ENCODE data around the gene PDGFC. TPM values are rescaled to one million over a fixed set of nuclear protein-coding genes. Genes with fewer than 3 reads are reported as not detected.

PDGFC gene, protein sequence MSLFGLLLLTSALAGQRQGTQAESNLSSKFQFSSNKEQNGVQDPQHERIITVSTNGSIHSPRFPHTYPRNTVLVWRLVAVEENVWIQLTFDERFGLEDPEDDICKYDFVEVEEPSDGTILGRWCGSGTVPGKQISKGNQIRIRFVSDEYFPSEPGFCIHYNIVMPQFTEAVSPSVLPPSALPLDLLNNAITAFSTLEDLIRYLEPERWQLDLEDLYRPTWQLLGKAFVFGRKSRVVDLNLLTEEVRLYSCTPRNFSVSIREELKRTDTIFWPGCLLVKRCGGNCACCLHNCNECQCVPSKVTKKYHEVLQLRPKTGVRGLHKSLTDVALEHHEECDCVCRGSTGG
- polyA plus RNA-seq (ENCODE audit: insufficient read length in 12 of 12): 10 to 100 TPM in 11 of 12 donors, not detected in 1; 27.7 to 56.7 (median 36.2) TPM
- long read RNA-seq, donor 1, full-length matches to known transcripts: 7 of 14 reads
- long read RNA-seq, donor 1, partial matches to known transcripts: 7 of 14 reads
- long read RNA-seq, donor 1, other reads (novel, unspliced or antisense): 0 of 14 reads
- long read RNA-seq, donor 2, full-length matches to known transcripts: 4 of 4 reads
- long read RNA-seq, donor 2, partial matches to known transcripts: 0 of 4 reads
- long read RNA-seq, donor 2, other reads (novel, unspliced or antisense): 0 of 4 reads
- long read RNA-seq, donor 3, full-length matches to known transcripts: 4 of 4 reads
- long read RNA-seq, donor 3, partial matches to known transcripts: 0 of 4 reads
- long read RNA-seq, donor 3, other reads (novel, unspliced or antisense): 0 of 4 reads
- long read RNA-seq, donor 4, partial matches to known transcripts: 0 of 1 reads
- long read RNA-seq, donor 4, other reads (novel, unspliced or antisense): 0 of 1 reads
- long read RNA-seq, donor 5, full-length matches to known transcripts: 4 of 4 reads
- long read RNA-seq, donor 5, partial matches to known transcripts: 0 of 4 reads
- long read RNA-seq, donor 5, other reads (novel, unspliced or antisense): 0 of 4 reads
- long read RNA-seq, donor 6, full-length matches to known transcripts: 8 of 8 reads
- long read RNA-seq, donor 6, partial matches to known transcripts: 0 of 8 reads
- long read RNA-seq, donor 6, other reads (novel, unspliced or antisense): 0 of 8 reads
- long read RNA-seq, donor 7, full-length matches to known transcripts: 2 of 2 reads
- long read RNA-seq, donor 7, partial matches to known transcripts: 0 of 2 reads
- long read RNA-seq, donor 7, other reads (novel, unspliced or antisense): 0 of 2 reads
- long read RNA-seq, donor 8, full-length matches to known transcripts: 4 of 4 reads
- long read RNA-seq, donor 8, partial matches to known transcripts: 0 of 4 reads
- long read RNA-seq, donor 8, other reads (novel, unspliced or antisense): 0 of 4 reads
- long read RNA-seq, donor 9, full-length matches to known transcripts: 5 of 5 reads
- long read RNA-seq, donor 9, partial matches to known transcripts: 0 of 5 reads
- long read RNA-seq, donor 9, other reads (novel, unspliced or antisense): 0 of 5 reads
- long read RNA-seq, donor 10, full-length matches to known transcripts: 4 of 4 reads
- long read RNA-seq, donor 10, partial matches to known transcripts: 0 of 4 reads
- long read RNA-seq, donor 10, other reads (novel, unspliced or antisense): 0 of 4 reads
- long read RNA-seq, donor 11, full-length matches to known transcripts: 13 of 13 reads
- long read RNA-seq, donor 11, partial matches to known transcripts: 0 of 13 reads
- long read RNA-seq, donor 11, other reads (novel, unspliced or antisense): 0 of 13 reads

DNA sequence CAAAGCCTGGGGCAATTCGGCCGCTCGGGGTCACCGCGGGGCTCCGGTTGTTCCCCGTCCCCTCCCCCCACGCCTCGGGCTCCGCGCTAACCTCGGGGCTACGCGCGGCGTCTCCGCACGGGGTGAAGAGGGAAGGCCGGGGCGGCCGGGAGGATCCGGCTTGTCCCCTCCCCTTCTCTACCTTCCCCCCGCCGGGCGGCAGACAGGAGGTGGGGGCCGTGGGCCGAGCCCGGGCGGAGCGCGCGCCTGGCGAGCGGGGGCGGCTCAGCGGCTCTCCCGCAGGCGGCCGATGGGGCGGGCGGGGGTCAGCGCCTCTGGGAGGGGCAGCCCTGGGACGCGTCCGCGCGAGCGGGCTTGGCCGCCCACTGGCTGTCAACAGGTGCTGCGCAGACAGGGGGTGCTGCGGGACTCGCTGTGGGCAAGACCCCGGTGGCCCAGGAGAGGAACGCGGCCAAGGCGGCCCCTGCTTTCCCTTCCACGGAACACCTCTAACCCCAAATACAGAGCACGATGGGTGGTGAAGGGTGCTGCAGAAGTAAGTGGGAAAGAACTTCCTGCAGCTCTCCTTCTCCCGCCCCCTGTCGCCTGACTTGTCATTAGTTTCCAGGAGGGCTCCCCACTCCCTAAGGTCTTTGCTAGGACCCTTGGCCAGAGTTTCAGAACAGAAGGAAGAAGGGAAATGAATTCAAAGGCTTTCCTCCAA is at the start of gene PDGFC:
TSS of gene PDGFC (minus strand) at position 124 of the 703 bp plus-strand sequence. CDS start 896 bp downstream, outside the sequence.
- DNase-seq: peak; percentile 63

DNA sequence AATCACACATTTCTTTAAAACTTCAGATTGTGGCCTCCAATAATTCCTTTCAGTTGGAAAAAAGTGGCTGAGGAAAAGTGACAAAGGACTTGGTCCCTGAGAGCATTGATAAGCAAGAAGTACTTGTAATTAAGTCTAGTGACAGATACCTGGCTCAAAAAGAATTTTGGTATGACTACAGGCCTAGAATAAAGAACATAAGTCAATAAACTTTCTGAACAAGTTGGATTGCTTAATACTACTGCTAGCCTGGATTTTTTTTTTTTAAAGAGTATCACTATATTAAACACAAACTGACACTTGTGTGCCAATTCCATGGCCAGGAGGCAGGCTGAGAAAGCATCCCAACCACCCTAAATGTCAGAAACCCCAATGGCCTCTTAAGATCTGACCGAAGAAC is 49.3 kb upstream of the PDGFC start:
- no peak for DNase-seq

DNA sequence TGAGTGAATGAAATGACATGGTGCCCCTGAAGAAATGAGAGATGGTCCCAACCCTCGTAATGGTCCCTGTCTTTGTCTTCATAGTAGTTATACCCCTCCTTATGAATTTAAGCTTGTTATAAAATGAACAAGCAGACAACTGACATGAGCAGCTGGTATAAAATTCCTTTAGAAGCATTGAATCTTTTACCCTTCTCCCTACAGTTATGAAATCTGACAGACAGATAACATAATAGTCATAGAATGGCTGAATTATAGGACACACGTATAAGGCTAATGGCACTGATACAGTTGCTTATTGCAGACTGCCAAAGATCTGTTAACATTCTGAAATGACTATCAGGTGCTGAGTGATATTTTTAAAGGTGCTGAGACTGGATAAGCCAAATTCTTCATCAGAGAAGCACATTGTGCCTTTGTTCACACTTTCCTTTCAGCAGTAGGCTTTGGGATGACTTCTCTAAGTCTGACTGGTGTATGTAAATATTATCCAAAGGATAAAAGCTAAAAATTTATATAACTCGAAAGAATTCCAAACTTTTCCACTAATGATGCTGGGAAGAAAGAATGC is 47.4 kb upstream of the PDGFC start:
- DNase-seq: no peak

DNA sequence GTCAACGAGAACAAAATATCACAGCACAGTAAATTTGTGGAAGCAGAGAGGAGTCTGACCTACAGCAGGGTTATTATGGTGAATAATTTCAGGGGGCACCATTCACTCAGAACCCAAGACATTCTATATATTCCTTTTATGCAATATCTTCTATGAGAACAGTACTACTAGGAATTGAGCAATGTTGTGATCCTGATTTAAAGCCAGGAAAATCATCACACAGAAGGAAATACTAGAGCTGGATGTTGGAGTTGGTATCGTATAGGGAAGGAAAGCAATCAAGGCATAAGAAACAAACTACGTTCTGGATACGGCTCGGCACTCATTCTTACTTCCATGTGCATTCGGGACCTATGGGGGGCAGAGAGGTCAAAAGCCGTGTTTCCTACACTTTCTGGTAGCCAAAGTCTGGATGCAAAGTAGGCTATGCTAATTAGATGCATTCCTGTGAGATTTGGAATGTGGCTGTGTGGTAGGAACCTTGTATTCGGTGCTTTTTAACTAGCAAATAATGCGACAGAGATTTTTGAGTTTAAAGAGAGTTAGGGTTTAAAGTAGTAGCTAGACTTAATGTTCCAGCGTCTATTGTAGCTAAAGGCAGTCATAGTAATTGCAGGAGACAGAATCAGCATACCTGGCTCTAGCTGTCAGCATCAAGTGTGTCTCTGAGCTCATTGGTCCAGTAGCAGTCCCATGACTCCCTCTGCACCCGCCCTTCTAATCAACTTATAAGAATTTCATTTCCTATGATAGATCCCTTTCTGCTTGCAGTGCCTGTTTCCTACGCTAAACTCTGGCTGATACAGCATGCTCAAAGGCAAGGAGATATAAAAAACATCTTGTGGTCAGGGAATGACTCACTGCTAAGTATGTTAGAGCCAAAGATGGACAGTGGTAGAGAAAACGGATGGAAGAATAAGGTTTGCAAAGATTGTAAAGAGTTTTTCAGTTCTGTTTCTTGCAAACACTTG is 43.3 kb upstream of the PDGFC start:
- no peak for DNase-seq

DNA sequence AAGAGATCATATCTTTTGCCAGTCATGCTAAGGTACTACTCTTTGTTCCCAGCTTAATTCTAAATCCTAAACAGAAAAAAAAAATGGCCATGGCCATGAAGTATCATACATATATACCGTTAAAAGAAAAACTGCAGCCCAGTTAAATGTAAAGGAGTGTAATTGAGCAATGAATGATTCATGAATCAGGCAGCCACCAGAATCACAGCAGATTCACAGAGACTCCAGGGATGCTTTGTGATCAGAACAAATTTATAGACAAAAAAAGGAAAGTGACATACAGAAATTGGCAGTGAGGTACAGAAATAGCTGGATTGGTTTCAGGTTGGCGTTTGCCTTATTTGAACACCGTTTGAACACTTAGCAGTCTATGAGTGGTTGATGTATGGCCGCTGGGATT is 42.1 kb upstream of the PDGFC start:
- DNase-seq: no peak

DNA sequence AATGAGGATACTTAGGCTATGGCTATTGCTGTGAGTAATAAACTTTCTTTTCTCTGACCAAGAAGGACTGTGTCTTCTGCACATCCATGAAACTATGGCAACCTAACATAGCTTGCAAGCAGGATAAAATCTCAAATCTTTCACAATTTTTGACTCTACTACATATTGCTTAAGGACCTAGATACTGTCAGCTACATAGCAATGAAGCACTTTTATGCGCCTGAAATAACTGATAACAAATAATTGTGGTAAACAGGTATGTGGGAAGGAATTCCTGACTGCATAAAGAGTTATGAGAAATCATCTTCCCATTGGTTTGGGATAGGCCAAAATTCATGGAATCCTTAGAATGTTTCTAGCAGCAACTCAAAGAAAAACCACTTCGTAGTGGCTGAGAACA is 41.2 kb upstream of the PDGFC start:
- DNase-seq: no peak

DNA sequence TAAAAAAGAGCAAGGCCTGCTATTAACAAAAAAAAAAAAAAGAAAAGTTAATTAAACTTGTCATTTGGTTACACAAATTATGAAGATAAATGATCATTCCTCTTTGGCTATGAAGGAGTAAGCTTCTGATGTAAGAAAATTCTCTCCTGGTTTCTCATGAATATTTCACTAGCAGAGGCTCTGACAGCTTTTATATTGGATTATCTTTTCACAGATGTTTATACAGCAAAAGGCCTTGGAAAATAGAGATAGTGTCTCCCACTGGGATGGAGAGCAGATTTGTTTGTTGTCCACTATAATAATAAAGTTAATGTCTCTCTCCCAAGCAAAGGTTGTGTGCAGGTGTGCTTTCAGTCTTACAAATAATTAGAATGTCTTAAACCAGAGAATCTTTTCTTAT is 40.7 kb upstream of the PDGFC start:
- no peak for DNase-seq

DNA sequence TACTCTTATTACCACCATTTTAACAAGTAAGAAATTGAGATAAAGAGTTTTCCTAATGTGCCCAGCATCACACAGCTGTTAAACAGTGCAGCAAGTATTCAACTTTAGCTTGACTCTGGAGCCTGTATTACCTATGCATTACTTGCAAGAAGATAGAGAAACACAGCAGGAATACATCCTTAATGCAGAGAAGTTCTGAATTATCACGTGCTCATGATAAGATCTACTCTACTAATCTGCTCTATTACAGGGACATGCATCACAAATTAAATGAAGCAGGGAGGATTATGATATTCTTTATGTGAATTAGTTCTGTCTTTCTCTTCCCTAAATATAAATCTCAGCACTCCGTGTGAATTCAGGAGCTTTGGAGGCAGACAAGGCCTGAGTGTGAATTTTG is 39.0 kb upstream of the PDGFC start:
- no peak for DNase-seq

DNA sequence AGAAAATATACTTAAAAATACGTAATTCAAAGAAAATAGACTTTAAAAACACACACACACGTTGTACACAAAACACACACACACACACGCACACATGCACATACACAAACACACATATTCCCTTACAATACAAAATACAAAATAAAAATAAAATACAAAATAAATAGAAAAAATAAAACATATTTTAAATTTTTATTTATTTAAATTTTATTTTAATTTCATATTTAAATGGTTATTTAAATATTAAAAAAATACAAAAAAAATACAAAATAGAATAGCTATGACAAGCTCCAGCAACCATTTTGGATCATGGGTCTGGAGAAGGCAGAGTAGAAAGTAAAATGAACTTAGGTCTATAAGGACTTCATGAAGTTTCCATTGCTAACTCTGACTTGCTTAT is 34.2 kb upstream of the PDGFC start:
- no peak for DNase-seq

DNA sequence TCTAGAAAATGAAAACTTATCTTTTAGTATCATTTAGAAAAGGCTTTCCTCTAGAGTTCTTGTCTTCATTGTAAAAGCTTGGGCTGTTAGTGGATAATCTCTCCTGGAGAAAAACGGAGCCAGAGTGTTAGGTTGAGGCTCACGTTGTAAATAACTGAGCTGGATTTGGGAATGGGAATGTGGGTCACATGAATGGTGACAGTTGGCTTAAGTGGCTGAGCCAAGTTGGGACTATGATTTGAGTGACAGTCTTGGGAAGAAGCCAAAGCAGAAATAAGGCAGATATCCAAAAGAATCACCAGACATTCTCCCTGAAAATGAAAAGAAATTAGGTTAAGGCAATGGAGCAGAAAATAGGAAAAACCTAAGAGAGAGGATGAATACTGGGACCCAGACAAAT is 33.6 kb upstream of the PDGFC start:
- DNase-seq: no peak

DNA sequence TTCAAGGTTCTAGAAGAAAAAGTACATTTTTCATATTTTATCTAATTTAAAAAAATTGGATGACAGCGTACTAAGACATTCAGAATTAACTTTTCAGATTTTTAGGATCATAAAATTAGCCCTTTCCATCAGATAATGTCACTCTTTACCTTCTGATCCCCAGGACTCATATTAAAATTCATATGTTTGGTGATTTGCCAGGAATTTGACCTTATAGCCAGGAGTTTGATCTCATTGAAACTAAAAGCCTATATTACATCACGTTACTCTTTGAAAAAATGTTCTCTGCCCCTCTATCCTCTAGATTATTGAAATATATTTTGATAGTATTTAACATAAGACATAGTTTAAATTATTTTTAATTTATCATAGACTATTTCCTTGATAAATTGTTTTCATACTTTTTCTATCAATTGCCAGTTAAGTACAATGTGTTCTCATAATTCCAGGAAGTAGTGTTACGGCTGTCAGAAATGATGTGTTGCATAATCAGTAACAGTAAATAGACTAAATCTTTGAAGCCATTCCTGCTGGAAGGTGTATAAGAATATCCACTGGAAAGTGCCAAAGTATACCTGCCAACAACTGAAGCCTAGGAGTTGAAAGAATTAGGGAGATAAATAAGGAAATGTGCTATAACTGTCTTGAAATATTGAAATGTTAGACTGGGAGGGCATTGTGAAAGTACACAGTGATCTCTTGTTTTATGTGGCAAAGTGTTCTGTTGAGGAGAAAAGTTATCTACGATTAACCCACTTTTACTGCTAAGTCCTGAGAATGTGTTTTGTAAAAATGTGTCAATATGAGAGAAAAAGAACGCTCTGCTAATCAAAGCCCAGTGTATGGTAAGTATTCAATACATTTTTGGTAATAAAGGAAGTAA is 32.9 kb upstream of the PDGFC start:
- DNase-seq: no peak

DNA sequence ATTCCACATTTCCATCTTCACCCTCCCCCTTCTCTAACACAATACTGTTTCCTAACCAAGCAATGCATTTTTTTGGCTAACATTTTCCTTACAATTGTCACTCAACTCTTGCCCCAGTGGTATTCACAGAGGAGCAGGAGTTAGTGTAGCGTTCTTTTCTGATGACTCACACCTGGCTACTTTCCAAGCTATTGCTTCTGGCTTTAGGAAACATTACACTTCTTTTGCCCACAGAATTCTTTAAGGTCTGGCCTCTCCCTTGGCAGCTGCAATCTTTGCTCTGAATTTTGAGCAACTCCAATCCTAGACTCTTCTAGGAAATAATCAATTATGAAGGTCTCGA is 27.5 kb upstream of the PDGFC start:
- peak; percentile 62 for DNase-seq

DNA sequence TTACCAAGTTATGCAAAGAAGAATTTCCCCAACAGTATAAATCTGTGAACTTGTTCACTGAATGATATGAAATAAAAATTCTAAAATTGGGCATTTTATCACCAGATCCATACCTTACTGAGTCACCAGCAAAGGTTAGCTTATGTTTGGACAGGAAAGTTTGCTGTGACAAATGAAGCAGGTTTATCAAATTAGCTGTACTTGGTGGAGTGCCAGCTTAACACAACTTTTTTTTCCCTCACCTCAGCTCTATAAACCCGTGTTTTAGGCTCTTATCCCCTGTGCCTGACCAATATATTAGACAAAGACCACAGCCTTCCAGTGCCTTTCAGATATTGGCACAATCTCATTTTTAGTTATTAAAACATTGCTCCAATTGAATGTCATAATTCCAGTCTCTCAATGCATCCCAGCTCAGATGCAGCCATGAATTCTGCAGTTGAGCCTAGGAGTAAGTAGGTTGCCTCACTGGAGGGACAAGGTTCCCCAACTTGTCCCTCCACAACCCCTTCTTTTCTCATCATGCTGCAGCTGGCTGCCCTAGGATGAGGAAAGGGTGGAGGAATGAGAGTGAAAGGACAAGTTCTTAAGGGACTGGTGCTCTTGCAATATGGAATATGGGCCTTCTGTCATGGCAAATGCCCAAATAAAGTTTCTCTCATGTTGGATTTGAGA is 27.0 kb upstream of the PDGFC start:
- DNase-seq: no peak

DNA sequence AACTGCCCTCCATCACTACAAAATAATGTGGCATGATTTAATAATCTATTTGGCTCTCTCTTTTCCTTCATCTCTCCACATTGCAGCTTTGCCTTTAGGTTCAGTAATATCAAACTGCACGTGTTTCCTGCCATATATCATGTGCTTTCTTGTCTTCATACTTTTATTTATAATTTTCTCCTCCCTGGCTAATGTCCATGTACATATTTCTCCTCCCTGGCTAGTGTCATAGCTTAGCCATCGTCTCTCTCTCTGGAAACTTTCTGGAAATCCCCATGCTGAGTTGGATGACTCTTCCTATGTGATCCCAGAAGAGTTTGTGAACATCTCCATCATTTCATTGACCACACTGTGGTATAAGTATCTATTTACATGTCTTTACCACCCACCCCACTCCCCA is 21.3 kb upstream of the PDGFC start:
- no peak for DNase-seq

DNA sequence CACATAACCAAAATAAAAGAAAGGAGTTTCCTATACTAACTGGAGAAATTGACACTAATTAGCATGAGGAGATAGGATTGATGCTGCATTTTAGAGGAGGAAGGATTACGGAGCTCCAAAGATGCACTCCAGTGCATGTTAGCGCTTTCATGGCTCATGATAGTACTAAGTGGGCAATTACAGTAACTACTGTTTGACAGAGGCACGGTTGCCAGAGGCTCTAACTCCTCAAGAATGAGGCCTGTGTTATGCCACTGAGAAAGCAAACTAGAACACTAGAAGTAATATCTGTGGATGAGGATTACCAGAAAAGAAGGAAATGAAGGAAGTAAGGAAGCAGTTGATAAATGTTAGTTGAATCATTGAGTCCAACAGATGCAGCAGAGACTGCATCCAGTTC is 19.6 kb upstream of the PDGFC start:
- no peak for DNase-seq

DNA sequence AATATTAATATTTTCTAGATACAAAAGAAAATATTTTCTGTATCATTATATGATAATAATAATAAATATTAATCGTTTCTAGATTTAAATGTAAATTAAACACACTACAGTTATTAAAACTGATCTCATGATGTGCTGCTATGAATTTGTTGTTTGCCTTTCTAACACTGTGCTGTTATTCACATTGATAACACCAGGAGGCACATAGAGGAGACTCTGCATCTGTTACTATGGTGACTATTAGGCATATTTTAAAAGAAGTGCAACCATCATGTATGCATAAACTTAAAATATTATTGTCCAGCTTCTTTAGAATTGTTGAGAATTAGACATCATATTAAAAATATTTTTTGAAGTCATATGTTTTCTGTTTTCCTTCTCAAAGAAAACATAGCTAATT is 11.8 kb upstream of the PDGFC start:
- DNase-seq: no peak

DNA sequence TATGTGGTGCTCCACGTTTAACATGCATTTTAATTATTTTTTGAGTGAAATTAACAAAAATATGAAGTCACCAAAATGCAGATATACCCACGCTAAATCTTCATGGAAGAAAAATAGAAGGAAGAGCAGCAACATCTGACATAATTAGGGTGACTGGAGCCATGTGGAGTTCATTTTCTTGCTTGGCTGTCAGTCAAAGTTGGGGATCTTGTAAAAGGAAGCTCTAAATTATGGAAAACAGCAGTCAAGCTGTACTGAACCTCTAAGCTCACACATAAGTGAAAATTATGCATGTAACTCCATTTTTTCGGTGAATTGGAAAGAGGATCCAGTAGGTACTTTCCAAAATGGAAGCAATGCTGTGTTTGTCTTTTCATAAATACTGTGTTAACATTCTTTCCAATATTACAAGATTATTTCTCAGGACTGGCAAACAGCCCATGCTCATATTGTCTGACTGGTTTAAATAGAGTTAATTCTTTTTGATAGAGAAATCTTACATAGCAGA is 9.7 kb upstream of the PDGFC start:
- DNase-seq: no peak

Measured in muscle of arm (tissue), 14 donors.